Measurements from ENCODE around the gene CRBN.

DNA sequence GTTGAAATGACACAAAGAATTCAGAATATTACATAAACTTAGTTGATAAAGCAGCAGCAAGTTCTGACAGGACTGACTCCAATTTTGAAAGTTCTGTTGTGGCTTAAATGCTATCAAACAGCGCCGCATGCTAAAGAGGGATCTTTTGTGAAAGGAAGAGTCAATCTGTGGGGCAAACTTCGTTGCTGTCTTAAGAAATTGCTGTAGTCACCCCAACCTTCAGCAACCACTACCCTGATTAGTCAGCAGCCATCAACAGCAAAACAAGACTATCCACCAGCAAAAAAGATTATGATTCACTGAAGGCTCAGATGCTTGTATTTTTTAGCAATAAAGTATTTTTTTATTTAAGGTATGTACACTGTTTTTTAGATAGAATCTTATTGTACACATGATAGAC, 14.2 kb downstream of the CRBN start:
- TF ChIP-seq CTCF (IDR thresholded peaks at IDR 0.05) (no peak), EP300 (IDR thresholded peaks at IDR 0.05) (no peak), POLR2AphosphoS5 (IDR thresholded peaks at IDR 0.05) (no peak)
